SH-SY5Y (cell line): ENCODE data around the gene NPSR1.

ENCODE experiments used
- GATA2 ChIP-seq: IDR thresholded peaks from 2 replicates; pipeline ENCODE4 v1.6.1; 2011; ENCODE audit warnings: mild to moderate bottlenecking, low read depth, low read length
- GATA3 ChIP-seq: IDR thresholded peaks from 2 replicates; pipeline ENCODE4 v1.6.1; 2011; ENCODE audit warnings: low read depth, mild to moderate bottlenecking, low read length, moderate library complexity

- TF ChIP-seq GATA2 (no peak), GATA3 (no peak)
Measured at GRCh38 chr7:34620425-34620824, 37.6 kb upstream of the NPSR1 start.
